NK-92 (cell line): ENCODE results near the gene ITPRID1.
"Not testable (repeated sequence)": the region's sequence is repeated elsewhere in the genome, so short reads cannot be mapped to it uniquely, and the experiment has no call there.

Experiments
- DNase-seq: peaks from one replicate; lab custom pipeline; 2025; ENCODE audit not compliant: unreplicated experiment; lab: John Stamatoyannopoulos, UW

ITPRID1 gene

DNA sequence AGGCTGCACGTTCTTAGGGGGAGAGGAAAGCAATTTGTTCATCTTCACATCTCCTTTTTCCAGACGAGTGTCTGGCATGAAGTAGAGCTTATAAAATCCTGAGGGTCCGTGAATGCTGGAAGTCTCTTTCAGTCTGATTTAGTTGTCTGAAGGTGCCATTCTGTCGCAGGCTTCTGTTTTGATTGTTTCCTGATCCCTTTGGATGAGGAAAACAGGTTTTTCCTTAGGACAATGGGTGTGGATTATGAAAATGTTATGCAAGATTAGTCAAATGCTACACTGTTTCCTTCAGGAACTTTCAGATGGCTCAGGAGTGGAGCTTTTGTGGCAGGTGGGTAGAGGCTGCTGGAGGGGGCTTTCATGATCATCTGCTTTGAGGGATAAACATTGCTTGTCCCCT lies at the start of gene ITPRID1:
Gene ITPRID1 (plus strand): TSS at position 301 of the 400 bp plus-strand sequence. CDS start 38,935 bp downstream, outside the sequence.
- no peak for DNase-seq

DNA sequence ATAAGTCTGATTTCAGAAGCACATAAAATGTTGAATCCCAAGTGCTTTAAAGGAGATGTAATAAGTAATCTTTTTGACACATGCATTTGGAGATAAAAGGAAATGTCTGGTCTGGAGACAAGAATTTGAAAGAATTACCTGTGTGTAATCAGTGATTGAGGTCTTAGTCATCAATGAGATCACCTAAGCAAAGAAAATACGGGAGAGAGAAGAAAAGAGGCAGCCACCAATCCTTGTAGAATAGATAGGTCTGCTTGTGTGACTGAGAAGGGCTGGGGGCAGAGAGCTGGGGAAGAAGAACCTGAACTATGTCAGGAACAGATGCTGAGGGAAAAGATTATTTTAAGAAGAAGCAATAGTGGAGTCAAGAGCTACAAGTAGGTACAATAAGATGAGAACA lies 49.3 kb upstream of the ITPRID1 start:
- DNase-seq, result no peak

DNA sequence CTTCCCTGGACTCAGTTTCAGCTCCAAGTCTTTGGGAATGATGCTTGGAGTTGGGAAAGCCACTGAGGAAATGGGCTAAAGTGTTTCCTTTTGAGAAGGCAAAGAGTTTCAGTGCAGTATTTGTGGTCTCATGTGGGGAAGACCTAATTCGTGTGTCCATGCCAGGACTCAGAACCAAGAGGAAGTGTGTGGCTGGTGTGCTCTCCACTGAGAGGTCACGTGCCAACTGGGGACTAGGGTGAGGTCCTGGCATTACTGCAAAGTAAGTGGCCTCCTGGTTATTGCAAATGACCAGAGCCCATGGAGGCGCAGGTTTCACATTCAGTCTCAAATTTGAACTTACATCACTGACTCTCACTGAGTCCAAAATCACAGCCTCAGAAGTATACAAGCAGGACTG lies 48.6 kb upstream of the ITPRID1 start:
- DNase-seq, result no peak

DNA sequence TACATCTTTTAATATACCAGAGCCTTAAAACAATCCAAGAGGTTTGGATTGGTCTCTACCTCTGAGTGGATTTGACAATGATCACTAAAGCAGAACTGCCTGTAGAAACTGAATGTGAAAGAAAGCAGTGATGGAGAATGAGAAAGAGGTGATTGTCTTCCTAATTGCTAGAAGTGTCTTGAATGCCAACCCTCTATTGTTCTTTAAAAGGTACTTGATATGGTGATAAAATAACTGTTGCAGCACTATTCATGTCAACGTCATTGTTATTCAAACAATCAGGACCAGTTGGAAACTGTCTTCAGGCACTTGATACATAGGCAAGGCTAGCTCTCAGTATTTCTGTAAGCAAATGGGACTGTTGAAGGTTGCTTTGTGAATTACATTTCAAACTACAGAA lies 47.9 kb upstream of the ITPRID1 start:
- no peak for DNase-seq

DNA sequence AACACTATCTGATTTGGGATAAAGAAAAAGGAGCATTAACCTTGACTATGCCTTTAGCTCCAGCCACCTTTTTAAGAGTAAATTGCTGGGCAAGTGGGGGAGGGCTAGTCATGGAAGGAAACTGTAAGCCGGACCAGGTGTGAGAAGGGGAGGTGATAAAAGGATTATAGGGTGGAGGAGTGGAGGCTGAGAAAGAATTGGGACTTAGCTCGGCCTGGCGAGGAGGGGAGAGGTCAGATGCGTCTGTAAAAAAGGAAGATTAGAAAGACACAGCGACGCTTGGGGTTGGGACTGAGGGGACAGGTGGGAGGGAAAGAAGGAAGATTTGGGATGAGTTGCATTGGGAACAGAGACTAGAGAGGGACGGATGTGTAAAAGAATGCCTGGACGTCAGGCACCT lies 43.0 kb upstream of the ITPRID1 start:
- not testable (repeated sequence) for DNase-seq

DNA sequence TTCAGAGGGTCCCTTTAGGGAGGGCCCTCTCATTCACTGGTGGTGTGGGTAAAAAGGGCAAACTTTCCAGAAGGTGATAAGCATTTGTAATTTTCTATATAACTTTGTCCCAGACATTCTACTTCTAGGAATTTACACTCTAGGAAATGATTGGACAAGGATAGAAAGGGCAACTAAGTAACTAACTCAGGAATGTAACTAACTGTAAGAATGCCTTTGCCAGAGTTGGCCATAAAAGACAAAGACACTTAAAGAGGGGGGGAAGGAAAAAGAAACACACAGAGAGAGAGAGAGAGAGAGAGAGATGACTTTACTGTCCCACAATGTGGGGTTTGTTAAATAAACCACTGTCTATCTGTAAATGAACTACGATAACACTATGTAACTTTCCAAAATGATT lies 38.5 kb upstream of the ITPRID1 start:
- no peak for DNase-seq

DNA sequence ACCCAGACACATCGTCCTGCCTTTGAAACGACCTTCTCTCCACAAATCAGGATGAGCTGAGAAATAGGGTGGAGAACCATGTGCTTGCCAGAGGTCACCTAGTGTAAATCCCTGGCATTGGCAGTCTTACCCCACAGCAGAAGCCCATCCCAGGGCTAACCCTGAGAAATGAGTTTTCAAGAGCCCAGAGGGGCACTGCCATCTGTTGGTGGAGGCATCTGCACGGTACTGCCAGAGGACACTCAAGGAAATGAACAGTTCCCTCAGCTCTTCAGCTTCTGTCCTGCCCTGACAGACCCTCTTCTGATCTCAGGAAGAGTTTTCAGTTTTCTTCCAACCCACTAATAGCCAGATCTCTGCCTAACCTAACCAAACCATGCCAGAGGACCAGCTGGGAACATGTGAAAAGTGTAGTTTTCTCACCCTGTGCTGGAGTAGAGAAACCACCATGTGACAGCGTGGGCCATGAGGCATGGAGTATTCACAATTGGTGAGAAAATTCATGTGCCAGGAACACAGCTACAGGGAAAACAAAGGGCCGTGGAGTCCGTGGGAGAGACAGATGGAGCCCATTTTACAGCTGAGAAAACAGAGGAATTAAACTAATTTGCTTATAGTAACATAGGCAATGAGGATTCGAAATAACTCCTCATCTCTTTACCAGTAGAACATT lies 37.7 kb upstream of the ITPRID1 start:
- DNase-seq, result no peak

DNA sequence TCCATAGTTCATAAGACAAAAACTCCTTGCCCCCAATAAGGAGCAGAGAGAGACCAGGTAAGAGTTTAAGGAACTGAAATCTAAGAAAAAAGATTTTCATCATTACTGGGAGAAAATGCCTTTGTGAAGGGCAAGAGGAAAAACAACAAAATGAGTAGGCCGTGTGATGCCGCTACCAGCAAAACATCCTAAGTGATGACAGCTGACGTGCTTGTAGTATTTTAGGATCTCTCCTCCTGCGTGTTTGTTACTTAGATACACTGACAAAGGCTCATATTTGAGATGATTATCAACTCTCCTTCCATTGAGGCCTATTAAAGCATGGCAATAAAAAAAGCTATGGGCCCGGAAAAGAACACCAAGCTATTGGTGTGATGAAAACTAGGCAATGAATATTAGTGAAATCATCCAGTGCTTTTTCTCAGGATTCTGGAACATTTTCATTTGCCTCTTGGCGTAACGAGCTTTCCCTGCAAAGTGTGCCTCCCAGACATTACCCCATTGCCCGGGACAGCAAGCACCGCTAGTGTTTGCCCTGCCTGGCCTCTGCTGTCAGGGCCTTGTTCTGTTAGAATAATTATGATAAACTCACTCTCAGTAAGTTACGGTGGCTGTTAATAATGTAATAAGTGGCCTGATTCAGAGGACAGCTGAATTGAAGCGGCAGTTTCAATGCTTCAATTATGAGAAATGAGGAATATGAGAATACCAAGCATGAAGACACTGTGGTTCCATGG lies 36.8 kb upstream of the ITPRID1 start:
- no peak for DNase-seq

DNA sequence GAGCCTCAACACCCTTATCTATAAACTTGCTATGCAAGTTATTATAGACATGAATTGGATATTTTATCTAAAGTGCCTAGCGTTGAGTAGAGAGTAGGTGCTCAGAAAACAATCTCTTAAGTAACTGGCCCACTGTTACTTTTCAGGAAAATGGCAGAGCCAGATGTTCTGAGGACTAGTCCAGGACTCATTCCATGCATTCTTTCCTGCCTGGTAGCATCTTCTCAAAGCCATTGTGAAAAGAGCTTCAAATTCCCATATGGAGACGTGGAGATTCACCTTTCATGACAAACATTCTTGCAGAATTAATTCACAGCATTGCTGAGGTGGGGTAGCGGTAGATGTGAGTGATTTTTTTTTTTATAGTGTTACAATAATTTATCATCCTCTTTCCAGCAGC lies 35.9 kb upstream of the ITPRID1 start:
- no peak for DNase-seq

DNA sequence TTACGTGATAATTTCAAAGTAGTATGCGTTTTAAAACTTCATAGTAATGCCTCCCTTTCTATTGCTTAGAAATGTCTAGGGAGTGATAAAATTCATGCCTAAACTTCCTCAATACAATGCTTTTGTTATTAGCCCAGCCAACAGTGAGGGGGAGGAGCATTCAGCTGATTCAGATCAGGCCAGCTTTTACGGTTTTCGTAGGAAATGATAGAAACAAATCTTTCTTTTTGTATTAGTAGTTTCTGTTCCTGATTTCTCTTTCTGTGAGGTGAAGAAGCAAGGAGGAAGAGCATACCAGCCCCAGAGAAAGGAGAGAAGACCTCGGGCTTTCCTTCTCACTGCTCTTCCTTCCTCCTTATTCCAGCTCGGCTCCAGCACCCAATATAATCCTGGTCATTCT lies 35.2 kb upstream of the ITPRID1 start:
- DNase-seq, result no peak

DNA sequence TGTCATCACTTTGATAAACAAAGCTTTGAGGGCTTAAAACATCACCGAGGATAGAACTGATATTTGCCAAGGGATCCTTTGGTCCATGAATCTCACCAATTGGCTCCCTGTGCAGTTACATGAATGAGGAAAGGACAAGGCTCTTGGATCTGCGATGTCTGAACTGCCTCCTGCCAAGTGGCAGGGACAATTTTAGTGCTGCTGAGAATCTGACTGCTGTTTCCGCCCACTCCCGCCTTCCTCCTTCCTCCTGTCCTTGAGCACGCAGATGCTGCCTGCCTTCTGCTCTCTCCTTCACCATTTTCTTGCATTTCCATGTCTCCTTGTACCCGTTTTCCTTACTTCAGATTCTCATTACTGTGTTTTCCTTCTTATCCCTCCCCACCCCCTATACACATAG lies 26.8 kb upstream of the ITPRID1 start:
- no peak for DNase-seq

DNA sequence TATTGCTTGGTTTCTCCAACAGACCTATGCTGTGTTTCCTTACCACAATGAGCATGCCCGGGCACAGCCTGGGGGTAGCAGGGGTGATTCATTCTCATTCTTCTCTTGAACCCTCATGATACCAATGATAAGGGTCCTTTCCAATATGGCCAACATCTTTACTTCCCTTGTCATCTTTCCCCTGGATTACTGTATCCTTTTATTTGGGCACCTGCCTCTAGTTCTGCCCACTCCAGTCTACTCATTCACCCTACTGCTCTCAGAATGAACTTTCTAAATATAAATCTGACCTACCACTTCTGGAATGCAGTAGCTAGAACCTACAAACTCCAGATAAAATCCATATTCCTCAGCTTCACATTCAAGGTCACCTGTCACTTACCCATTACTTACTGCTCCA lies 26.4 kb upstream of the ITPRID1 start:
- DNase-seq, result no peak

DNA sequence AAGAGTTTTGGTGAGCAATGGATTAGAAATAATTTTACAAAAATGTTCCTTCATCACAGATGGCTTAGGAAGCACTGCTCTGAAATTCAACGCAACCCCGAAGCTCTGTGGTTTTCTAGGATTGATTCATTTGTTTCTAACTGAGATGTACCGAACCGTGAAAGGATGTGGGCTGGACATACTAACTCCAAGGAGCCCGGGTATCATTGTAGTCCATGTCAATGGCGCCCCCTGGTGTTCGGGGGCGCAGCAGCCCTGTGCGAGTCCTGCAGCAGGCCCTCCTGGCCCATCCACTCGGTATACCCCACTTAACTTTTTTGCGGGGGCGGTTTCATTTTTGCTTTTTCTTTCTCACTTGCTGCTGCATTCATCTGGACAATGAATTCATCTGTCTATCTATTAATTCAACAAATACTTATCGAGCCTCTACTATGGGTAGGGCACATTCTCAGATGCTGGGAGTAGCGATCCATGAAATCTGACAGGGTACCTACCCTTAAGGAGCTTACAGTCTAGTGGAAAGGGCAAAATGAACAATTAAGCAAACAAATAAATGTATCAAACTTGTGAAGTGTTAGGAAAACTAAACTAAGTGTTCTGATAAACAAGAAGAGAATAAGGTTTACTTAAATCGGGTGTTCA lies 25.2 kb upstream of the ITPRID1 start:
- no peak for DNase-seq

DNA sequence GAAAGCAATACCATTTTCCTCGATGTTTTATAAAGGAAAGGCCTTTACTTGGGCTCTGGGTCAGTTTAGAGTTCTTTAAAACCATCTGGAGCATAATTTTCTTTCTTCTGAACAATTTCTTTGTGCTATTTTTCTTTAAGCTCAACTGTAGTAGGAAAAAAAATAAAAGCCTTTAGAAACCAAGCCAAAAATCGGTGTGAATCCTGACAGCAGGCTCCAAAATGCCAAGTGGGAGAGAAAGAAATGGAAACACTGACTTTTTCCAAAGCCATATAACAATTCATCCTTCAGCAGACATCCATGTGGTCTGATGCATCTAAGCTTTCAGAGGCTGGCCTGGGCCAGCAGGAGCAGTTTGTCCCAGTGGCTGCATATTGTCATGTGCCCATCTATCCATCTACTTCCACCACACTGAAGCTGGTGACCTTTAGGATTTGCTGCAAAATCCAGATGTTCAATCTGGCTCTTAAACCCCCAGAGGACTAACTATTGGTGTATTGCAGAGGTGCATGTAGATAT lies 23.0 kb upstream of the ITPRID1 start:
- DNase-seq, result no peak

DNA sequence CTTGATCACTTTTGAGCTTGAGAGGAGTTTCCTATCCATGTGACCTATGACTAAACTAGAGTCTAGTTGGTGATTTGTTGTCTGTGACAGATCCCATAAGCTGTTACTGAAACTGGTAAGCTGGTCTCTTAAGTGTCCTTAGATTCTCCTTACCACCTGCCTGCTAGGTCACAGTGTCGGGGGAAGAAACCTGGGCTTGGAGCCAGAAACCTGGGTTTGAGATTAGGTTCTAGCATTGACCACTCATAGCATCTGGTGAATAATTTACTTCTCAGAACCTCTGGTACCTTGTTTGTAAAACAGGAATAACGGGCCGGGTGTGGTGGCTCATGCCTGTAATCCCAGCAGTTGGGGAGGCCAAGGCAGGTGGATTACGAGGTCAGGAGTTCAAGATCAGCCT lies 21.8 kb upstream of the ITPRID1 start:
- no peak for DNase-seq

DNA sequence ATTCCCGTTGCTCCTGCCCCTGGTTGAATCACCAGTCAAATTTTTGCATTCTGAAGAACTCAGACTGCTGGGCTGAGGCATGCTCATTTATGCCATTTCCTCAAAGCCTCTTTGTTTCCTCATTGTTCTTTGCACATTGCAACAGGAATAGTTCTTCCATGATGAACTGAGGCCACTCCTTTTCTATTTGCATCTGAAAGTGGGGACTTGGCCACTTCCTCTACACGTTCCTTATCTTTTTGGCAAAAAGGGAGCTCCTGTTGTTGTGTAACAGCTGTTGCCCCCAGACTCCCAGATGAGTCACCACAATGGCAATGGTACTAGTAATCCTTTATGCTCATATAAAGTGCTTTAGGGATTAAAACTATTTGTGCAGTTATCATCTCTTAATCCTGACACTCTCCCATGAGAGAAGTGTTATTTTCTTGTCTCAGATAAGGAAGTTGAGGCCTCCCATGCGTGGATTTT lies 20.1 kb upstream of the ITPRID1 start:
- no peak for DNase-seq

DNA sequence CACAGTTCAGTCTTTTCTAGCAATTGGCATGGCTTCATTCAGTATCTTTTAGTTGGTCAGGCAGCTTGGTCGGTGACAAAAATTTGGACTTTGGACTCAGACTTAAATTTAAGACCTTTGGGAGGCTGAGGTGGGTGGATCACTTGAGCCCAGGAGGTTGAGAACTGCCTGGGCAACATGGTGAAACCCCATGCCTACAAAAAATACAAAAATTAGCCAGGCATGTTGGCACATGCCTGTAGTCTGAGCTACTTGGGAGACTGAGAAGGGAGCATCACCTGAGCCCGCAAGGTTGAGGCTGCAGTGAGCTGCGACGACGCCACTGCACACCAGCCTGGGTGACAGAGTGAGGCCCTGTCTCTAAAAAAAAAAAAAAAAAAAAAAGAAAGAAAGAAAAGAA lies 19.5 kb upstream of the ITPRID1 start:
- DNase-seq, result no peak

DNA sequence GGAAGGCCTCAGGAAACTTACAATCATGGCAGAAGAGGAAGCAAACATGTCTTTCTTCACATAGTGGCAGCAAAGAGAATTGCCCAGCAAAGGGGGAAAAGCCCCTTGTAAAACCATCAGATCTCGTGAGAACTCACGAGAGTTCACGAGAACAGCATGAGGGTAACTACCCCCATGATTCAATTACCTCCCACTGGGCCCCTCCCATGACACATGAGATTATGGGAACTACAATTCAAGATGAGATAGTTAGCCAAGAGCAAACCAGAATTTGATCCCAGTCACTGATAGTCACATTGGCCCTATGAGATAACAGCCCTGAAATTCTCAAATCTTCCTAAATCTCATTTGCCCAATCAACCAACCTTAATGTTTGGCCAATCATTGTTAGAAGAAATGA lies 18.2 kb upstream of the ITPRID1 start:
- no peak for DNase-seq

DNA sequence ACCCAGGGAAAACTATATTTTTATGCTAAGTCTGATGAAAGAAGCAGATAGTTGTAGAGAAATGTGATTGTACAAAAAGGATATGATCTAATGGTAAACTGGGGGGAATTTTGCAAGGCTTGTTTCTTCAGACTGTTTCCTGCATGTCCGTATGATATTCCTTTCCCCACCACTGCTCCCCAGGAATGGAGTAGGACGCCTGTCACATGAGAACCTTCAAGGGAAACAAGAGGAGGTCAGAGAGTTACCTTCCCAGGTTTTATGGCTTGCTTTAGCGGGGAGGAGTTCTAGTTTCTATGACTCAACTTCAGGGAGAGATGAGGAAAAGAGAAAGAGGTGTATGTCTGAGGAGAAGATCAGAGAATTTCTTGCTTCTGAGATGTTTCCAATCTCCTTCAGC lies 16.4 kb upstream of the ITPRID1 start:
- DNase-seq, result no peak

DNA sequence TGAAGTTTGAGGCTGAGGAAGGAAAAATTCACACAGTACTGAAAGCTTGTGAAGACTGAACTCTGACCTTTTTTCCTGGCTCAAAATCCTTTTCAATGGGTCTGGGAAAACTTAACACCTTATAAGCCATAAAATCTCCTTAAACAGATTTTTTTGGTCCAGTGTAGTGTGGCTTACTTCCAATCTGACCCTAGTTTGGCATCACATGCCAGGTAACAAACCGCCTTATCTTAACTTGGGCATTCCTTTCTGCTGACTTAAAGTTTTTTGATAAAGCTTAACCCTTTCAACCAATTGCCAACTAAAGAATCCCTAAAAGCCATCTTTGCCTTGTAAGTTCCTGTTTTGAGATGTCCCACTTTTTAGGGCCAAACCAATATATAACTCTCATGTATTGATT lies 13.2 kb upstream of the ITPRID1 start:
- DNase-seq, result no peak

DNA sequence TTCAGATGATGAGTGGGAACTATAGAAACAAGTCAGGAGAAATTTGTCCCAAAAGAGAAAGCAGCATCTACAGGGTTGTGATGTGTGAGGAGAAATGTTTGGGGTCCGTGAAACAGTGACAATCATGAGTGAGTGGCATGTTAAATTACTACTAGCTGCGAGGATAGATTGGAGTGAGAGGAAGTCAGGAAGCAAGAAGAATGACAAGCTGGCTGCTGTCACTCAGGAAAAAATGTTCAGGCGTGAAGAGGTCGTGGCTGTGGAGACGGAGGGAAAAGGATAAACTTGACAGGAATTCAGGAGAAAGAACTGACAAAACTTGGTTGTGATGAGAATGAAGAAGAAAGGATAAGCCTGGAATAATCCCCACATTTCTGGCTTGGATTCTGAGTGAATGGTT lies 5.1 kb upstream of the ITPRID1 start:
- no peak for DNase-seq

DNA sequence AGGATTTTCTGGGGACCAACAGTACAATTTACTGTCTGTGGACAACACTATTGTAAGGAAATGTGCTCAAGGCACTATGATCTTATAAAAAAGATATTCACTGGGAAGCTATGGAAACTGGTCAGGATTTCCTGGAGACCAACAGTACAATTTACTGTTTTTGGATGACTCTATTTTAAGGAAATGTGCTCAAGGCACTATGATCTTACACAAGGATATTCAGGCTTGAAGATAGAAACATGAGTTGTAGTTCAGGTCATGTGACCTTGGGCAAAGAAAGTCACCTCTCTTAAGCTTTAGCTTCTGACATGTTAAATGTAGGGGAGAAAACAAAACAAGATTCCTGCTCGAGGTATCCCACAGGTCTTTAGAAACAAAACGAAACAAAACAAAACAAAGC lies 1.7 kb upstream of the ITPRID1 start:
- DNase-seq, result no peak
